Measurements from ENCODE around the gene TTC28. TPM values are rescaled to one million over a fixed set of nuclear protein-coding genes. Genes with fewer than 3 reads are reported as not detected.

The TTC28 gene
- polyA plus RNA-seq, 1 donor from 2014 or later = 14.8 TPM

DNA sequence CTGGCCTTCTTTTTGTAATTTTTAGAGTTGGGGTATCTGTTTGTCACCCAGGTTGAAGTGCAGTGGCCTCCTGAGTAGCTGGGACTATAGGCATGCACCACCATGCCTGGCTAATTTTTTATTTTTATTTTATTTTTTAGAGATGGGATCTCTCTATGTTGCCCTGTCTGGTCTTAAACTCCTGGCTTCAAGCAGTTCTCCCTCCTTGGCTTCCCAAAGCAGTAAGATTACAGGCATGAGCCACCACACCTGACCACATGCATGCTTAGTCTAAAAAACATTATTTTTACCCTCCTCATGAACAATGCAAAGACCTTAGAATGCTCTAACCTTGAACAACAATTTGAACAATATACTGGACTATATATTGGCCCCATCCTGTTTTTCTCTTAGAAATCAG, 738.5 kb downstream of the TTC28 start:
- Histone ChIP-seq H3F3A (ENCODE audit: insufficient read depth, low read length, poor library complexity, severe bottlenecking) (no peaks in the 10 kb centered on the region), H3K27ac (ENCODE audit: low read length) (no peak overlapping the region), H3K9me2 (ENCODE audit: insufficient read depth, low read length) (no peaks in the 10 kb centered on the region), H3K79me2 (replicated peaks; ENCODE audit: insufficient read depth, low read length) (no peaks in the 10 kb centered on the region), H3K9me3 (ENCODE audit: low read length) (no peaks in the 10 kb centered on the region), H4K20me1 (ENCODE audit: insufficient read depth) (no peaks in the 10 kb centered on the region), H3K9ac (ENCODE audit: low read length) (no peak overlapping the region), H3K4me2 (ENCODE audit: low read length) (no peak overlapping the region), H3K27me3 (ENCODE audit: insufficient read depth, low read depth, low read length) (no peaks in the 10 kb centered on the region), H3K36me3 (ENCODE audit: insufficient read depth, low read length) (no peaks in the 10 kb centered on the region), H3K4me3 (ENCODE audit: low read length) (no peak overlapping the region), H2AFZ (ENCODE audit: low read depth, low read length) (no peak overlapping the region)
- TF ChIP-seq RAD21 (conservative IDR thresholded peaks at IDR 0.05) (no peak), SMC3 (conservative IDR thresholded peaks at IDR 0.05; ENCODE audit: poor library complexity) (no peak), MXI1 (conservative IDR thresholded peaks at IDR 0.05; ENCODE audit: poor library complexity, severe bottlenecking) (no peak), EP300 (conservative IDR thresholded peaks at IDR 0.05; ENCODE audit: poor library complexity, severe bottlenecking) (no peak)
- TF ChIP-seq, protein P1, sequence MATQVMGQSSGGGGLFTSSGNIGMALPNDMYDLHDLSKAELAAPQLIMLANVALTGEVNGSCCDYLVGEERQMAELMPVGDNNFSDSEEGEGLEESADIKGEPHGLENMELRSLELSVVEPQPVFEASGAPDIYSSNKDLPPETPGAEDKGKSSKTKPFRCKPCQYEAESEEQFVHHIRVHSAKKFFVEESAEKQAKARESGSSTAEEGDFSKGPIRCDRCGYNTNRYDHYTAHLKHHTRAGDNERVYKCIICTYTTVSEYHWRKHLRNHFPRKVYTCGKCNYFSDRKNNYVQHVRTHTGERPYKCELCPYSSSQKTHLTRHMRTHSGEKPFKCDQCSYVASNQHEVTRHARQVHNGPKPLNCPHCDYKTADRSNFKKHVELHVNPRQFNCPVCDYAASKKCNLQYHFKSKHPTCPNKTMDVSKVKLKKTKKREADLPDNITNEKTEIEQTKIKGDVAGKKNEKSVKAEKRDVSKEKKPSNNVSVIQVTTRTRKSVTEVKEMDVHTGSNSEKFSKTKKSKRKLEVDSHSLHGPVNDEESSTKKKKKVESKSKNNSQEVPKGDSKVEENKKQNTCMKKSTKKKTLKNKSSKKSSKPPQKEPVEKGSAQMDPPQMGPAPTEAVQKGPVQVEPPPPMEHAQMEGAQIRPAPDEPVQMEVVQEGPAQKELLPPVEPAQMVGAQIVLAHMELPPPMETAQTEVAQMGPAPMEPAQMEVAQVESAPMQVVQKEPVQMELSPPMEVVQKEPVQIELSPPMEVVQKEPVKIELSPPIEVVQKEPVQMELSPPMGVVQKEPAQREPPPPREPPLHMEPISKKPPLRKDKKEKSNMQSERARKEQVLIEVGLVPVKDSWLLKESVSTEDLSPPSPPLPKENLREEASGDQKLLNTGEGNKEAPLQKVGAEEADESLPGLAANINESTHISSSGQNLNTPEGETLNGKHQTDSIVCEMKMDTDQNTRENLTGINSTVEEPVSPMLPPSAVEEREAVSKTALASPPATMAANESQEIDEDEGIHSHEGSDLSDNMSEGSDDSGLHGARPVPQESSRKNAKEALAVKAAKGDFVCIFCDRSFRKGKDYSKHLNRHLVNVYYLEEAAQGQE (IDR thresholded peaks at IDR 0.05; ENCODE audit: borderline replicate concordance) = no peak

DNA sequence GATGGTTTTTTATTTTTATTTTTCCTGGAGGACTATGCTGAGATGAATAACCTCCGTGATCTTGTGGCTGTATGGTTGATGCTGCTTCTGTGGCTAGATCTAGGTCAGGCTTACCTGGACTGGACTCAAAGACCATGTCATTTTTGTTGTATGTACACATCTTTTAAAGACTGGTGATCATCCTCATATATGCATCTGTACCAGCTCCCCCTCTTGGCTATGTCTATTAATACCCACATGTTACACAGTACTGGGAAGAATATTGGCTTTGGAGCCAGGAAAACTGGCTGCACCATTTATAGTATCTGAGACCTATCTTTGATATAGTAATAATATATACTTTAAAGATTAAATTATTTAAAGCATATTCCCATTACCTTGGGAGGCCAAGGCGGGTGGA, 742.2 kb downstream of the TTC28 start:
- H3K27ac ChIP-seq (ENCODE audit: low read length) = no peak overlapping the region
- no peaks in the 10 kb centered on the region for H4K20me1 ChIP-seq (ENCODE audit: insufficient read depth)
- no peaks in the 10 kb centered on the region for H3K9me3 ChIP-seq (ENCODE audit: low read length)
- H3K4me3 ChIP-seq (ENCODE audit: low read length) = no peak overlapping the region
- H3K27me3 ChIP-seq (ENCODE audit: insufficient read depth, low read depth, low read length) = no peaks in the 10 kb centered on the region
- H3K79me2 ChIP-seq (replicated peaks; ENCODE audit: insufficient read depth, low read length) = no peaks in the 10 kb centered on the region
- H3K9ac ChIP-seq (ENCODE audit: low read length) = no peak overlapping the region
- H3K36me3 ChIP-seq (ENCODE audit: insufficient read depth, low read length) = no peaks in the 10 kb centered on the region
- no peak overlapping the region for H2AFZ ChIP-seq (ENCODE audit: low read depth, low read length)
- TF ChIP-seq EP300 (conservative IDR thresholded peaks at IDR 0.05; ENCODE audit: poor library complexity, severe bottlenecking) (no peak), SMC3 (conservative IDR thresholded peaks at IDR 0.05; ENCODE audit: poor library complexity) (no peak), EZH2 (IDR thresholded peaks at IDR 0.05; ENCODE audit: borderline replicate concordance, insufficient read depth, low read length, poor library complexity, severe bottlenecking) (no peak), TAF1 (IDR thresholded peaks at IDR 0.05; ENCODE audit: low read depth) (no peak), MXI1 (conservative IDR thresholded peaks at IDR 0.05; ENCODE audit: poor library complexity, severe bottlenecking) (no peak), RAD21 (conservative IDR thresholded peaks at IDR 0.05) (no peak), POLR2AphosphoS5 (IDR thresholded peaks at IDR 0.05) (no peak)
- TF ChIP-seq, protein P1 (IDR thresholded peaks at IDR 0.05; ENCODE audit: borderline replicate concordance) = no peak
- TF ChIP-seq, protein P2, sequence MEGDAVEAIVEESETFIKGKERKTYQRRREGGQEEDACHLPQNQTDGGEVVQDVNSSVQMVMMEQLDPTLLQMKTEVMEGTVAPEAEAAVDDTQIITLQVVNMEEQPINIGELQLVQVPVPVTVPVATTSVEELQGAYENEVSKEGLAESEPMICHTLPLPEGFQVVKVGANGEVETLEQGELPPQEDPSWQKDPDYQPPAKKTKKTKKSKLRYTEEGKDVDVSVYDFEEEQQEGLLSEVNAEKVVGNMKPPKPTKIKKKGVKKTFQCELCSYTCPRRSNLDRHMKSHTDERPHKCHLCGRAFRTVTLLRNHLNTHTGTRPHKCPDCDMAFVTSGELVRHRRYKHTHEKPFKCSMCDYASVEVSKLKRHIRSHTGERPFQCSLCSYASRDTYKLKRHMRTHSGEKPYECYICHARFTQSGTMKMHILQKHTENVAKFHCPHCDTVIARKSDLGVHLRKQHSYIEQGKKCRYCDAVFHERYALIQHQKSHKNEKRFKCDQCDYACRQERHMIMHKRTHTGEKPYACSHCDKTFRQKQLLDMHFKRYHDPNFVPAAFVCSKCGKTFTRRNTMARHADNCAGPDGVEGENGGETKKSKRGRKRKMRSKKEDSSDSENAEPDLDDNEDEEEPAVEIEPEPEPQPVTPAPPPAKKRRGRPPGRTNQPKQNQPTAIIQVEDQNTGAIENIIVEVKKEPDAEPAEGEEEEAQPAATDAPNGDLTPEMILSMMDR (IDR thresholded peaks at IDR 0.05; ENCODE audit: poor library complexity, severe bottlenecking) = no peak
- no peak overlapping the region for H3K4me2 ChIP-seq (ENCODE audit: low read length)
- no peaks in the 10 kb centered on the region for H3F3A ChIP-seq (ENCODE audit: insufficient read depth, low read length, poor library complexity, severe bottlenecking)
- H3K9me2 ChIP-seq (ENCODE audit: insufficient read depth, low read length) = no peaks in the 10 kb centered on the region

All from neural cell (in vitro differentiated cells).